Measurements from ENCODE around the gene MED13L.

MED13L gene

GRCh38 chr12:116280595-116281290 is 3.2 kb upstream of the MED13L start:
- Histone ChIP-seq H3K27me3 (no peaks in the 10 kb centered on the region), H3K4me3 (ENCODE audit: low read depth in 1 of 2, low read length in 1 of 2) (no peak overlapping the region), H3K4me1 (ENCODE audit: control insufficient read depth in 1 of 2, insufficient read depth in 1 of 2, low read depth in 1 of 2, low read length in 1 of 2) (peaks cover 78 to 80% of the 10 kb centered on the region in 2 experiments), H3K27ac (peak overlapping the region; percentile 86), H3K36me3 (no peaks in the 10 kb centered on the region), H3K9me3 (no peaks in the 10 kb centered on the region)
- TF ChIP-seq CTCF (IDR thresholded peaks at IDR 0.05): no peak

- peak overlapping the region; percentile 97 for H3K27ac ChIP-seq
- TF ChIP-seq CTCF (IDR thresholded peaks at IDR 0.05): no peak
- peaks cover 78 to 80% of the 10 kb centered on the region in 2 experiments for H3K4me1 ChIP-seq (ENCODE audit: control insufficient read depth in 1 of 2, insufficient read depth in 1 of 2, low read depth in 1 of 2, low read length in 1 of 2)
- H3K4me3 ChIP-seq (ENCODE audit: low read depth in 1 of 2, low read length in 1 of 2): peak overlapping the region; percentile 66 to 72
- H3K36me3 ChIP-seq: no peaks in the 10 kb centered on the region
- no peaks in the 10 kb centered on the region for H3K9me3 ChIP-seq
- H3K27me3 ChIP-seq: no peaks in the 10 kb centered on the region
Observed at GRCh38 chr12:116278667-116279066, 1.2 kb upstream of the MED13L start.

- H3K4me1 ChIP-seq (ENCODE audit: control insufficient read depth in 1 of 2, insufficient read depth in 1 of 2, low read depth in 1 of 2, low read length in 1 of 2): peaks cover 78 to 80% of the 10 kb centered on the region in 2 experiments
- no peaks in the 10 kb centered on the region for H3K9me3 ChIP-seq
- H3K4me3 ChIP-seq (ENCODE audit: low read depth in 1 of 2, low read length in 1 of 2): peak overlapping the region; percentile 66 to 72
- H3K27me3 ChIP-seq: no peaks in the 10 kb centered on the region
- no peak for TF ChIP-seq CTCF (IDR thresholded peaks at IDR 0.05)
- peak overlapping the region; percentile 97 for H3K27ac ChIP-seq
- H3K36me3 ChIP-seq: no peaks in the 10 kb centered on the region
Observed at GRCh38 chr12:116278279-116278626, 760 bp upstream of the MED13L start.

- Histone ChIP-seq H3K27me3 (no peaks in the 10 kb centered on the region), H3K27ac (peak overlapping the region; percentile 97), H3K9me3 (no peaks in the 10 kb centered on the region), H3K4me1 (ENCODE audit: control insufficient read depth in 1 of 2, insufficient read depth in 1 of 2, low read depth in 1 of 2, low read length in 1 of 2) (peaks cover 75% of the 10 kb centered on the region in 2 experiments), H3K4me3 (ENCODE audit: low read depth in 1 of 2, low read length in 1 of 2) (peak overlapping the region; percentile 81 to 95), H3K36me3 (no peaks in the 10 kb centered on the region)
- no peak for TF ChIP-seq CTCF (IDR thresholded peaks at IDR 0.05)
Observed at GRCh38 chr12:116276652-116277466, 634 bp downstream of the MED13L start.

- peaks cover 54 to 57% of the 10 kb centered on the region in 2 experiments for H3K4me1 ChIP-seq (ENCODE audit: control insufficient read depth in 1 of 2, insufficient read depth in 1 of 2, low read depth in 1 of 2, low read length in 1 of 2)
- TF ChIP-seq CTCF (IDR thresholded peaks at IDR 0.05): no peak
- H3K4me3 ChIP-seq (ENCODE audit: low read depth in 1 of 2, low read length in 1 of 2): peak overlapping the region; percentile 81 to 95
- peak overlapping the region; percentile 97 for H3K27ac ChIP-seq
- no peaks in the 10 kb centered on the region for H3K36me3 ChIP-seq
- no peaks in the 10 kb centered on the region for H3K9me3 ChIP-seq
- no peaks in the 10 kb centered on the region for H3K27me3 ChIP-seq
Observed at GRCh38 chr12:116274551-116275375, 2.7 kb downstream of the MED13L start.
